ENCODE measurements around the gene ZSCAN26. TPM values are rescaled to one million over a fixed set of nuclear protein-coding genes. Genes with fewer than 3 reads are reported as not detected.

ZSCAN26 gene
- total RNA-seq, 4 donors from 2014 or later: 12.2 to 38.2 (median 23.7) TPM

GRCh38 chr6:28235912-28236452 is 31.0 kb upstream of the ZSCAN26 start:
- Histone ChIP-seq H3K27me3 (no peaks in the 10 kb centered on the region), H3K9me3 (peaks cover 0 to 12% (median 0%) of the 10 kb centered on the region in 4 donors), H3K27ac (no peak overlapping the region), H3K4me3 (no peak overlapping the region), H3K36me3 (peaks cover 0 to 48% (median 4%) of the 10 kb centered on the region in 3 donors), H3K4me1 (no peaks in the 10 kb centered on the region)
- TF ChIP-seq CTCF (IDR thresholded peaks at IDR 0.05) (no peak), EP300 (IDR thresholded peaks at IDR 0.05) (no peak), POLR2A (IDR thresholded peaks at IDR 0.05) (no peak)
- no peak for DNase-seq (ENCODE audit: low spot score in 2 of 2)
- 88 to 91% methylated on average over 3 of the region's 3 CpGs for WGBS, 2 donors

- H3K4me3 ChIP-seq: no peak overlapping the region
- DNase-seq (ENCODE audit: low spot score in 2 of 2): no peak
- no peaks in the 10 kb centered on the region for H3K4me1 ChIP-seq
- TF ChIP-seq EP300 (IDR thresholded peaks at IDR 0.05) (no peak), CTCF (IDR thresholded peaks at IDR 0.05) (no peak), POLR2A (IDR thresholded peaks at IDR 0.05) (no peak)
- peaks cover 0 to 29% (median 0%) of the 10 kb centered on the region in 3 donors for H3K36me3 ChIP-seq
- H3K27me3 ChIP-seq: no peaks in the 10 kb centered on the region
- H3K27ac ChIP-seq: no peak overlapping the region
- WGBS, 2 donors: 83 to 87% methylated on average over 1 of the region's 1 CpG
- no peaks in the 10 kb centered on the region for H3K9me3 ChIP-seq
Observed at GRCh38 chr6:28239636-28240035, 27.3 kb upstream of the ZSCAN26 start.

- DNase-seq (ENCODE audit: low spot score in 2 of 2): no peak
- no peaks in the 10 kb centered on the region for H3K9me3 ChIP-seq
- TF ChIP-seq POLR2A (IDR thresholded peaks at IDR 0.05) (no peak), CTCF (IDR thresholded peaks at IDR 0.05) (no peak), EP300 (IDR thresholded peaks at IDR 0.05) (no peak)
- no peak overlapping the region for H3K4me3 ChIP-seq
- WGBS, 2 donors: 91 to 93% methylated on average over 1 of the region's 1 CpG
- no peak overlapping the region for H3K27ac ChIP-seq
- H3K27me3 ChIP-seq: no peaks in the 10 kb centered on the region
- H3K4me1 ChIP-seq: no peaks in the 10 kb centered on the region
- peaks cover 0 to 37% (median 0%) of the 10 kb centered on the region in 3 donors for H3K36me3 ChIP-seq
Observed at GRCh38 chr6:28240471-28240870, 26.5 kb upstream of the ZSCAN26 start.

- no peak for DNase-seq (ENCODE audit: low spot score in 2 of 2)
- no peak for TF ChIP-seq CTCF (IDR thresholded peaks at IDR 0.05)
- no peak for TF ChIP-seq POLR2A (IDR thresholded peaks at IDR 0.05)
- no peak for TF ChIP-seq EP300 (IDR thresholded peaks at IDR 0.05)
- WGBS, 2 donors: 96 to 98% methylated on average over 3 of the region's 3 CpGs
- peaks cover 0 to under 1% (median 0%) of the 10 kb centered on the region in 4 donors for H3K4me1 ChIP-seq
- no peak overlapping the region for H3K27ac ChIP-seq
- H3K4me3 ChIP-seq: no peak overlapping the region
- H3K36me3 ChIP-seq: peaks cover 0 to 61% (median 0%) of the 10 kb centered on the region in 3 donors
- H3K9me3 ChIP-seq: no peaks in the 10 kb centered on the region
- no peaks in the 10 kb centered on the region for H3K27me3 ChIP-seq
Observed at GRCh38 chr6:28243946-28244345, 23.0 kb upstream of the ZSCAN26 start.

- peaks cover 0 to 65% (median 0%) of the 10 kb centered on the region in 3 donors for H3K36me3 ChIP-seq
- DNase-seq (ENCODE audit: low spot score in 2 of 2): no peak
Observed at GRCh38 chr6:28245206-28245941, 21.6 kb upstream of the ZSCAN26 start.

More at GRCh38 chr6:28245206-28245941, 21.6 kb upstream of the ZSCAN26 start:
- TF ChIP-seq CTCF (IDR thresholded peaks at IDR 0.05) (no peak), POLR2A (IDR thresholded peaks at IDR 0.05) (no peak), EP300 (IDR thresholded peaks at IDR 0.05) (no peak)
- no peak overlapping the region for H3K27ac ChIP-seq
- H3K4me1 ChIP-seq: peaks cover 0 to 10% (median under 1%) of the 10 kb centered on the region in 4 donors
- WGBS, 2 donors: 90 to 93% methylated on average over 6 of the region's 6 CpGs
- H3K27me3 ChIP-seq: no peaks in the 10 kb centered on the region
- no peak overlapping the region for H3K4me3 ChIP-seq
- no peaks in the 10 kb centered on the region for H3K9me3 ChIP-seq
